Stomach (tissue), 19 donors: ENCODE results near the gene CORO1C. TPM values are rescaled to one million over a fixed set of nuclear protein-coding genes. Genes with fewer than 3 reads are reported as not detected.

ENCODE experiments used
- DNase-seq, 2 donors: peaks; one replicate each; pipeline versions ENCODE4 v3.0.0 to v3.0.0-alpha.2; 2013 to 2019
- H3K27ac ChIP-seq, 5 donors: fragments of 200-600 bp in 4 of 5; sonication (generic) in 4 of 5; one replicate each; pipeline ENCODE4 v1.5.1; 2013 to 2019; ENCODE audit warnings: mild to moderate bottlenecking in 1 of 5, moderate library complexity in 1 of 5
- H3K27me3 ChIP-seq, 3 donors: fragments of 200-600 bp; sonication (generic); one replicate each; pipeline ENCODE4 v1.5.1; 2017 to 2019; ENCODE audit warnings: mixed run types in 1 of 3
- H3K36me3 ChIP-seq, 4 donors: fragments of 200-600 bp; sonication (generic); 1 replicate in 3 of 4; 2 replicates in 1 of 4; pipeline ENCODE4 v1.5.1; 2016 to 2019
- H3K4me1 ChIP-seq, 4 donors: fragments of 200-600 bp; sonication (generic); one replicate each; pipeline ENCODE4 v1.5.1; 2016 to 2019
- H3K4me3 ChIP-seq, 4 donors: fragments of 200-600 bp; sonication (generic) in 3 of 4; one replicate each; pipeline ENCODE4 v1.5.1; 2016 to 2019; ENCODE audit warnings: mild to moderate bottlenecking in 1 of 4
- H3K9me3 ChIP-seq, 4 donors: fragments of 200-600 bp; sonication (generic); one replicate each; pipeline ENCODE4 v1.5.1; 2016 to 2019
- CTCF ChIP-seq, 7 experiments: fragments of 450-650 bp in 4 of 7; fragments of 200-600 bp in 3 of 7; sonication (generic) in 3 of 7; IDR thresholded peaks; one replicate each; pipeline ENCODE4 v1.5.1; 2016 to 2019; ENCODE audit warnings: antibody characterized with exemption in 7 of 7, control low read depth in 2 of 7, mild to moderate bottlenecking in 1 of 7
- EP300 ChIP-seq: sonication (generic); formaldehyde crosslinking; IDR thresholded peaks from one replicate; pipeline ENCODE4 v1.6.1; 2017; ENCODE audit warnings: antibody characterized with exemption
- POLR2A ChIP-seq, 4 donors: fragments of 450-650 bp; IDR thresholded peaks; one replicate each; pipeline ENCODE4 v1.6.1; 2016; ENCODE audit warnings: antibody characterized with exemption in 4 of 4, control low read depth in 2 of 4, mild to moderate bottlenecking in 1 of 4, moderate library complexity in 1 of 4
- POLR2AphosphoS5 ChIP-seq, 3 donors: sonication (generic); formaldehyde crosslinking; IDR thresholded peaks; one replicate each; pipeline ENCODE4 v1.6.1; 2016; ENCODE audit warnings: antibody characterized with exemption in 3 of 3
- WGBS, 5 donors: extraction: QIAGEN DNeasy Blood & Tissue Kit in 3 of 5; methylation state at CpG; one replicate each; pipeline versions ENCODE4 v1.1.5 to v1.1.7; 2013 to 2018; 5-methylcytosine and 5-hydroxymethylcytosine counted together
- intact Hi-C: fragments of 100-400 bp; cut with DNase I; formaldehyde crosslinking; loops from one replicate; pipeline ENCODE4 v1.15.1; 2023; ENCODE audit warnings: low total_unique reads
- long read RNA-seq, 10 donors: transcript quantifications; one replicate each; lab custom pipeline, GENCODE V29; 2026
- polyA plus RNA-seq, 3 donors: library from polyadenylated mRNA; stranded (reverse); fragments of 200-250 nt; gene quantifications; one replicate each; pipeline ENCODE4 v1.2.3, GENCODE V29; 2013
- total RNA-seq, 5 donors: library from RNA; depleted of rRNA; stranded (reverse); fragments of >200 nt; gene quantifications; one replicate each; pipeline versions ENCODE4 v1.1.0 to v1.2.3, GENCODE V29; 2014 to 2016
- donor health status: healthy with polysubstance abuse.
- donor health status: Bipolar disorder and iron deficiency.
- donor health status: healthy.

CORO1C gene
- 100 to 1,000 TPM; 143 to 392 (median 188) TPM for total RNA-seq
- 10 to 100 TPM; 27.4 to 45.4 (median 44.1) TPM for polyA plus RNA-seq
- long read RNA-seq, donor 1, partial matches to known transcripts: 0 of 6 reads
- long read RNA-seq, donor 1, other reads (novel, unspliced or antisense): 0 of 6 reads
- long read RNA-seq, donor 2, transcript CORO1C-201 (11 exons, 3,892 nt): major isoform, 9 of 9 reads
- long read RNA-seq, donor 2, partial matches to known transcripts: 0 of 9 reads
- long read RNA-seq, donor 2, other reads (novel, unspliced or antisense): 0 of 9 reads
- long read RNA-seq, donor 3, partial matches to known transcripts: 0 of 3 reads
- long read RNA-seq, donor 3, other reads (novel, unspliced or antisense): 0 of 3 reads
- long read RNA-seq, donor 4, partial matches to known transcripts: 0 of 1 reads
- long read RNA-seq, donor 4, other reads (novel, unspliced or antisense): 0 of 1 reads
- long read RNA-seq, donor 5, transcript CORO1C-201 (11 exons, 3,892 nt): major isoform, 14 of 16 reads
- long read RNA-seq, donor 5, partial matches to known transcripts: 0 of 16 reads
- long read RNA-seq, donor 5, other reads (novel, unspliced or antisense): 0 of 16 reads
- long read RNA-seq, donor 6, transcript CORO1C-201 (11 exons, 3,892 nt): major isoform, 9 of 12 reads
- long read RNA-seq, donor 6, partial matches to known transcripts: 0 of 12 reads
- long read RNA-seq, donor 6, other reads (novel, unspliced or antisense): 0 of 12 reads
- long read RNA-seq, donor 7, transcript CORO1C-201 (11 exons, 3,892 nt): major isoform, 12 of 27 reads
- long read RNA-seq, donor 7, partial matches to known transcripts: 13 of 27 reads
- long read RNA-seq, donor 7, other reads (novel, unspliced or antisense): 0 of 27 reads
- long read RNA-seq, donor 8, transcript CORO1C-201 (11 exons, 3,892 nt): major isoform, 11 of 11 reads
- long read RNA-seq, donor 8, partial matches to known transcripts: 0 of 11 reads
- long read RNA-seq, donor 8, other reads (novel, unspliced or antisense): 0 of 11 reads
- long read RNA-seq, donor 9, partial matches to known transcripts: 0 of 4 reads
- long read RNA-seq, donor 9, other reads (novel, unspliced or antisense): 0 of 4 reads
- long read RNA-seq, donor 10, partial matches to known transcripts: 0 of 2 reads
- long read RNA-seq, donor 10, other reads (novel, unspliced or antisense): 0 of 2 reads

GRCh38 chr12:108731105-108731865 lies at the start of gene CORO1C:
CORO1C (minus strand) TSS chr12:108731518; CDS start chr12:108701318, 30,200 bp downstream.
- TF ChIP-seq CTCF (IDR thresholded peaks at IDR 0.05) (peak in 5 of 7 experiments; percentile 63 to 91 (median 79)), POLR2AphosphoS5 (IDR thresholded peaks at IDR 0.05) (peak; percentile 90 to 99 (median 95)), POLR2A (IDR thresholded peaks at IDR 0.05) (peak in 1 of 4 donors; percentile 33), EP300 (no peak)
- Histone ChIP-seq H3K27me3 (no peaks in the 10 kb centered on the region), H3K9me3 (no peaks in the 10 kb centered on the region), H3K36me3 (no peaks in the 10 kb centered on the region), H3K4me1 (peaks cover 19 to 68% (median 32%) of the 10 kb centered on the region in 4 donors), H3K27ac (peak within 1 kb of the TSS; percentile 95 to 98 (median 97)), H3K4me3 (peak within 1 kb of the TSS; percentile 80 to 96 (median 92))
- DNase-seq: peak; percentile 97 to 99
- 1% methylated on average over 35 to 85 of the region's 85 CpGs for whole genome bisulfite sequencing, 5 donors
- intact Hi-C loops: no loop called here

GRCh38 chr12:108779998-108780688 lies 48.8 kb upstream of the CORO1C start:
- Histone ChIP-seq H3K4me1 (peaks cover 0 to 19% (median 3%) of the 10 kb centered on the region in 4 donors), H3K27ac (peak overlapping the region in 1 of 5 donors; percentile 41), H3K27me3 (no peaks in the 10 kb centered on the region), H3K36me3 (peaks cover 7 to 23% (median 21%) of the 10 kb centered on the region in 4 donors), H3K4me3 (no peak overlapping the region), H3K9me3 (no peaks in the 10 kb centered on the region)
- peak in 1 of 2 donors; percentile 56 for DNase-seq
- intact Hi-C loops: no loop called here
- 53 to 77% (median 73%) methylated on average over 9 of the region's 9 CpGs for WGBS, 5 donors
- TF ChIP-seq POLR2AphosphoS5 (IDR thresholded peaks at IDR 0.05) (peak in 1 of 3 donors; percentile 20), CTCF (IDR thresholded peaks at IDR 0.05) (no peak), EP300 (no peak)

- no peak overlapping the region for H3K4me3 ChIP-seq
- WGBS, 5 donors: 46 to 63% (median 60%) methylated on average over 2 of the region's 2 CpGs
- intact Hi-C loops: no loop called here
- no peaks in the 10 kb centered on the region for H3K27me3 ChIP-seq
- peaks cover 0 to 30% (median 14%) of the 10 kb centered on the region in 4 donors for H3K4me1 ChIP-seq
- no peak overlapping the region for H3K27ac ChIP-seq
- no peaks in the 10 kb centered on the region for H3K9me3 ChIP-seq
- TF ChIP-seq CTCF (IDR thresholded peaks at IDR 0.05) (no peak), POLR2A (IDR thresholded peaks at IDR 0.05) (no peak), POLR2AphosphoS5 (IDR thresholded peaks at IDR 0.05) (no peak), EP300 (no peak)
- peaks cover 0 to 5% (median 3%) of the 10 kb centered on the region in 4 donors for H3K36me3 ChIP-seq
- no peak for DNase-seq
Measured at GRCh38 chr12:108778053-108778452, 46.7 kb upstream of the CORO1C start.
